Measurements from ENCODE around the gene GM2A. TPM values are rescaled to one million over a fixed set of nuclear protein-coding genes. Genes with fewer than 3 reads are reported as not detected.

Gene GM2A
- total RNA-seq, 1 experiment from 2014 or later, result 24.5 TPM

GRCh38 chr5:151295791-151296477 is 42.9 kb downstream of the GM2A start:
- Histone ChIP-seq H3K9me2 (ENCODE audit: insufficient read depth) (no peaks in the 10 kb centered on the region), H3K27me3 (ENCODE audit: insufficient read depth, low read depth) (peaks cover 4% of the 10 kb centered on the region; the same call in 1 of the 2 replicates), H3F3A (ENCODE audit: insufficient read depth, low read depth) (no peaks in the 10 kb centered on the region), H4K20me1 (ENCODE audit: insufficient read depth) (no peaks in the 10 kb centered on the region), H2AFZ (no peak overlapping the region), H3K4me2 (no peak overlapping the region), H3K4me3 (no peak overlapping the region), H3K36me3 (ENCODE audit: low read depth) (no peaks in the 10 kb centered on the region), H3K79me2 (ENCODE audit: low read depth) (no peaks in the 10 kb centered on the region), H3K27ac (no peak overlapping the region), H3K9me3 (ENCODE audit: insufficient read depth, low read depth) (no peaks in the 10 kb centered on the region), H3K4me1 (replicated peaks; ENCODE audit: insufficient read depth) (0 out of 2 replicates have a peak, but pooled peaks cover 4% of the 10 kb centered on the region)
- POLR2A ChIA-PET (ENCODE audit: unreplicated experiment), result interaction anchor here (0.7 kb wide), 1 partner anchor 1176 kb away, joined by 3 read pairs; no protein-coding TSS in a partner anchor
- TF ChIP-seq CTCF (conservative IDR thresholded peaks at IDR 0.05), result no peak
- no peak for TF ChIP-seq EZH2 (IDR thresholded peaks at IDR 0.05; ENCODE audit: low read depth)
- intact Hi-C loops (cut with micrococcal nuclease; ENCODE audit: unreplicated experiment), result no loop called here
- BruUV-seq (replicated peaks), result no TSS peak
- CTCF ChIA-PET, result no interaction called here
- no peak for DNase-seq

- Histone ChIP-seq H4K20me1 (ENCODE audit: insufficient read depth) (no peaks in the 10 kb centered on the region), H3F3A (ENCODE audit: insufficient read depth, low read depth) (no peaks in the 10 kb centered on the region), H3K79me2 (ENCODE audit: low read depth) (no peaks in the 10 kb centered on the region), H3K36me3 (ENCODE audit: low read depth) (no peaks in the 10 kb centered on the region), H3K9me2 (ENCODE audit: insufficient read depth) (no peaks in the 10 kb centered on the region), H2AFZ (no peak overlapping the region), H3K27me3 (ENCODE audit: insufficient read depth, low read depth) (peaks cover 4% of the 10 kb centered on the region; the same call in 1 of the 2 replicates), H3K27ac (no peak overlapping the region), H3K9me3 (ENCODE audit: insufficient read depth, low read depth) (no peaks in the 10 kb centered on the region), H3K4me1 (replicated peaks; ENCODE audit: insufficient read depth) (0 out of 2 replicates have a peak, but pooled peaks cover 4% of the 10 kb centered on the region), H3K4me3 (no peak overlapping the region), H3K4me2 (no peak overlapping the region)
- no TSS peak for BruUV-seq (replicated peaks)
- TF ChIP-seq CTCF (conservative IDR thresholded peaks at IDR 0.05), result no peak
- no peak for TF ChIP-seq EZH2 (IDR thresholded peaks at IDR 0.05; ENCODE audit: low read depth)
- ChIA-PET POLR2A (ENCODE audit: unreplicated experiment) (no interaction called here), CTCF (no interaction called here)
- DNase-seq, result no peak
- intact Hi-C loops (cut with micrococcal nuclease; ENCODE audit: unreplicated experiment), result no loop called here
These were observed 43.5 kb downstream of the GM2A start for GRCh38 chr5:151296478-151296830.

- Histone ChIP-seq H3K9me3 (ENCODE audit: insufficient read depth, low read depth) (no peaks in the 10 kb centered on the region), H2AFZ (no peak overlapping the region), H3K79me2 (ENCODE audit: low read depth) (no peaks in the 10 kb centered on the region), H3K27me3 (ENCODE audit: insufficient read depth, low read depth) (peaks cover 4% of the 10 kb centered on the region; the same call in 1 of the 2 replicates), H3K4me2 (no peak overlapping the region), H3K27ac (no peak overlapping the region), H3K36me3 (ENCODE audit: low read depth) (no peaks in the 10 kb centered on the region), H3K4me3 (no peak overlapping the region), H3K9me2 (ENCODE audit: insufficient read depth) (no peaks in the 10 kb centered on the region), H4K20me1 (ENCODE audit: insufficient read depth) (no peaks in the 10 kb centered on the region), H3F3A (ENCODE audit: insufficient read depth, low read depth) (no peaks in the 10 kb centered on the region), H3K4me1 (replicated peaks; ENCODE audit: insufficient read depth) (0 out of 2 replicates have a peak, but pooled peaks cover 4% of the 10 kb centered on the region)
- TF ChIP-seq EZH2 (IDR thresholded peaks at IDR 0.05; ENCODE audit: low read depth) (no peak), CTCF (conservative IDR thresholded peaks at IDR 0.05) (no peak)
- CTCF ChIA-PET, result no interaction called here
- DNase-seq, result peak in 1 of 2 experiments; percentile 48
- intact Hi-C loops (cut with micrococcal nuclease; ENCODE audit: unreplicated experiment), result no loop called here
- POLR2A ChIA-PET (ENCODE audit: unreplicated experiment), result no interaction called here
- no TSS peak for BruUV-seq (replicated peaks)
These were observed 44.0 kb downstream of the GM2A start for GRCh38 chr5:151296974-151297373.
